H9 (cell line): ENCODE measurements around the gene UPF3A. TPM values are rescaled to one million over a fixed set of nuclear protein-coding genes. Genes with fewer than 3 reads are reported as not detected.

Experiments
- DNase-seq: peaks from one replicate; pipeline ENCODE4 v3.0.0-alpha.2; 2017
- H2AFZ ChIP-seq: one replicate; pipeline ENCODE4 v1.6.1; 2013; ENCODE audit warnings: mild to moderate bottlenecking, low read length, control low read depth, moderate library complexity
- H2AK5ac ChIP-seq: 2 replicates; pipeline ENCODE4 v1.6.1; 2013; ENCODE audit warnings: low read length, control low read depth, mixed read lengths; ENCODE audit not compliant: insufficient read length
- H2BK120ac ChIP-seq: one replicate; pipeline ENCODE4 v1.6.1; 2013; ENCODE audit warnings: low read depth, mild to moderate bottlenecking, low read length, control low read depth, inconsistent platforms; ENCODE audit not compliant: poor library complexity, severe bottlenecking
- H2BK12ac ChIP-seq: 2 replicates; pipeline ENCODE4 v1.6.1; 2013; ENCODE audit warnings: low read length, control low read depth, mixed read lengths, low read depth; ENCODE audit not compliant: insufficient read length
- H2BK15ac ChIP-seq: 2 replicates; pipeline ENCODE4 v1.6.1; 2013; ENCODE audit warnings: low read depth, low read length, control low read depth
- H2BK20ac ChIP-seq: one replicate; pipeline ENCODE4 v1.6.1; 2013; ENCODE audit warnings: low read depth, mild to moderate bottlenecking, low read length, control low read depth, inconsistent platforms; ENCODE audit not compliant: poor library complexity, severe bottlenecking
- H2BK5ac ChIP-seq: 2 replicates; pipeline ENCODE4 v1.6.1; 2013; ENCODE audit warnings: low read length, control low read depth, mixed read lengths; ENCODE audit not compliant: insufficient read length
- H3K14ac ChIP-seq: 2 replicates; pipeline ENCODE4 v1.6.1; 2013; ENCODE audit warnings: low read length, control low read depth; ENCODE audit not compliant: insufficient read depth
- H3K18ac ChIP-seq: 2 replicates; pipeline ENCODE4 v1.6.1; 2013; ENCODE audit warnings: low read depth, mild to moderate bottlenecking, mixed read lengths, low read length, control low read depth; ENCODE audit not compliant: insufficient read length
- H3K23ac ChIP-seq: 2 replicates; pipeline ENCODE4 v1.6.1; 2013; ENCODE audit warnings: low read length, control low read depth, mixed read lengths, low read depth; ENCODE audit not compliant: insufficient read length
- H3K23me2 ChIP-seq: 2 replicates; pipeline ENCODE4 v1.6.1; 2013; ENCODE audit warnings: low read depth, mild to moderate bottlenecking, mixed read lengths, low read length, control low read depth; ENCODE audit not compliant: insufficient read length, poor library complexity, severe bottlenecking
- H3K27ac ChIP-seq: 2 replicates; pipeline ENCODE4 v1.5.1; 2013; ENCODE audit warnings: low read length, control low read depth, mixed read lengths, low read depth; ENCODE audit not compliant: insufficient read length
- H3K27me3 ChIP-seq: 2 replicates; pipeline ENCODE4 v1.6.1; 2013; ENCODE audit warnings: low read length, control low read depth, inconsistent platforms; ENCODE audit not compliant: insufficient read depth
- H3K4ac ChIP-seq: 2 replicates; pipeline ENCODE4 v1.6.1; 2013; ENCODE audit warnings: low read depth, mild to moderate bottlenecking, control low read depth, inconsistent platforms, low read length, moderate library complexity
- H3K4me1 ChIP-seq: 2 replicates; pipeline ENCODE4 v1.6.1; 2013; ENCODE audit warnings: low read length, control low read depth, inconsistent platforms; ENCODE audit not compliant: insufficient read depth
- H3K4me2 ChIP-seq: 2 replicates; pipeline ENCODE4 v1.6.1; 2013; ENCODE audit warnings: low read length, control low read depth, mixed read lengths; ENCODE audit not compliant: insufficient read length, insufficient read depth
- H3K56ac ChIP-seq: 2 replicates; pipeline ENCODE4 v1.6.1; 2013; ENCODE audit warnings: low read depth, mild to moderate bottlenecking, mixed read lengths, low read length, control low read depth; ENCODE audit not compliant: insufficient read length
- H3K79me1 ChIP-seq: 2 replicates; pipeline ENCODE4 v1.6.1; 2013; ENCODE audit warnings: low read depth, mild to moderate bottlenecking, moderate library complexity, low read length, control low read depth, inconsistent platforms; ENCODE audit not compliant: insufficient read depth, poor library complexity, severe bottlenecking
- H3K79me2 ChIP-seq: 2 replicates; pipeline ENCODE4 v1.6.1; 2013; ENCODE audit warnings: low read length, control low read depth, inconsistent platforms; ENCODE audit not compliant: insufficient read depth
- H3K9ac ChIP-seq: 2 replicates; pipeline ENCODE4 v1.6.1; 2013; ENCODE audit warnings: low read length, control low read depth, mixed read lengths; ENCODE audit not compliant: insufficient read length; ENCODE audit errors: extremely low read depth
- H3K9me3 ChIP-seq: one replicate; pipeline ENCODE4 v1.6.1; 2013; ENCODE audit warnings: low read depth, low read length, inconsistent platforms; ENCODE audit not compliant: control insufficient read depth
- H3T11ph ChIP-seq: one replicate; pipeline ENCODE4 v1.6.1; 2013; ENCODE audit warnings: mild to moderate bottlenecking, low read length, control low read depth, inconsistent platforms
- H4K20me1 ChIP-seq: one replicate; pipeline ENCODE4 v1.6.1; 2013; ENCODE audit not compliant: control insufficient read depth, insufficient read length, insufficient read depth
- H4K5ac ChIP-seq: 2 replicates; pipeline ENCODE4 v1.6.1; 2013; ENCODE audit warnings: low read depth, mild to moderate bottlenecking, mixed read lengths, low read length, control low read depth; ENCODE audit not compliant: insufficient read length
- H4K8ac ChIP-seq: replicated peaks from 2 replicates; pipeline ENCODE4 v1.6.1; 2013; ENCODE audit warnings: low read length, control low read depth, mixed read lengths, low read depth; ENCODE audit not compliant: insufficient read length
- H4K91ac ChIP-seq: 2 replicates; pipeline ENCODE4 v1.6.1; 2013; ENCODE audit warnings: low read depth, mild to moderate bottlenecking, moderate library complexity, mixed read lengths, low read length, control low read depth; ENCODE audit not compliant: insufficient read length
- H3K27ac Mint-ChIP-seq, 3 experiments: 2 replicates in 2 of 3; 3 replicates in 1 of 3; pipeline ENCODE4 v1.8.0; 2020 to 2021; ENCODE audit warnings: mixed read lengths in 3 of 3, mild to moderate bottlenecking in 1 of 3, moderate library complexity in 1 of 3
- H3K27me3 Mint-ChIP-seq: 2 replicates; pipeline ENCODE4 v1.8.0; 2021; ENCODE audit warnings: low read depth, mild to moderate bottlenecking, moderate library complexity, mixed read lengths
- H3K36me3 Mint-ChIP-seq, 3 experiments: 2 replicates in 2 of 3; 3 replicates in 1 of 3; pipeline ENCODE4 v1.8.0; 2020 to 2021; ENCODE audit warnings: low read depth in 3 of 3, mixed read lengths in 3 of 3; ENCODE audit not compliant: insufficient read depth in 1 of 3
- H3K4me1 Mint-ChIP-seq, 2 experiments: 2 replicates each; pipeline ENCODE4 v1.8.0; 2020; ENCODE audit warnings: mixed read lengths in 2 of 2
- H3K4me3 Mint-ChIP-seq, 2 experiments: 2 replicates in 1 of 2; 3 replicates in 1 of 2; pipeline ENCODE4 v1.8.0; 2020 to 2021; ENCODE audit warnings: mild to moderate bottlenecking in 2 of 2, mixed read lengths in 2 of 2, moderate library complexity in 1 of 2
- H3K9me3 Mint-ChIP-seq, 2 experiments: 2 replicates in 1 of 2; 3 replicates in 1 of 2; pipeline ENCODE4 v1.8.0; 2020; ENCODE audit warnings: mild to moderate bottlenecking in 2 of 2, mixed read lengths in 2 of 2, moderate library complexity in 1 of 2
- CTCF ChIP-seq: fragments of 200-600 bp; sonication (generic); conservative IDR thresholded peaks from 3 replicates; pipeline ENCODE4 v1.8.0; 2021; ENCODE audit warnings: antibody characterized with exemption, mild to moderate bottlenecking
- WGBS: extraction: QIAGEN DNeasy Blood & Tissue Kit; methylation state at CpG from one replicate; pipeline ENCODE4 v1.1.7; 2013; ENCODE audit warnings: missing lambda C conversion rate, low lambda C conversion rate, mixed read lengths; ENCODE audit not compliant: insufficient read length; ENCODE audit errors: extremely low coverage; 5-methylcytosine and 5-hydroxymethylcytosine counted together
- total RNA-seq: library from RNA; stranded (reverse); gene quantifications from 2 replicates; pipeline ENCODE4 v1.2.1, GENCODE V29; 2021

UPF3A gene
- total RNA-seq, 1 experiment from 2014 or later = 81.8 TPM

- no peaks in the 10 kb centered on the region for H3K23me2 ChIP-seq
- TF ChIP-seq CTCF = no peak
- H3K4me2 ChIP-seq = no peak overlapping the region
- H3K4ac ChIP-seq = no peak overlapping the region
- no peaks in the 10 kb centered on the region; the same call in 1 of the 2 replicates for H3K27me3 Mint-ChIP-seq
- no peaks in the 10 kb centered on the region for H3K9me3 Mint-ChIP-seq
- no peaks in the 10 kb centered on the region for H4K20me1 ChIP-seq
- no peaks in the 10 kb centered on the region for H3K4me1 ChIP-seq
- H2BK20ac ChIP-seq = no peak overlapping the region
- H3K9ac ChIP-seq = no peak overlapping the region
- no peak overlapping the region for H4K5ac ChIP-seq
- no peak overlapping the region for H3K27ac ChIP-seq
- H3K79me2 ChIP-seq = no peaks in the 10 kb centered on the region
- H4K8ac ChIP-seq = no peak overlapping the region
- H2BK12ac ChIP-seq = no peak overlapping the region
- H3T11ph ChIP-seq = no peak overlapping the region
- no peak overlapping the region for H3K23ac ChIP-seq
- no peaks in the 10 kb centered on the region for H3K27me3 ChIP-seq
- WGBS = no CpG with 5 or more reads among the region's 7 CpGs
- peaks cover 43 to 87% (median 78%) of the 10 kb centered on the region in 3 experiments; a peak in 6 of 7 replicates for H3K36me3 Mint-ChIP-seq
- no peaks in the 10 kb centered on the region for H3K9me3 ChIP-seq
- no peak overlapping the region for H2AFZ ChIP-seq
- H3K27ac Mint-ChIP-seq = no peak overlapping the region; a peak in 1 of 7 replicates
- no peak overlapping the region for H2AK5ac ChIP-seq
- H3K56ac ChIP-seq = no peak overlapping the region
- DNase-seq = no peak
- no peak overlapping the region for H3K4me3 Mint-ChIP-seq
- H4K91ac ChIP-seq = no peak overlapping the region
- no peak overlapping the region for H3K18ac ChIP-seq
- no peak overlapping the region for H2BK120ac ChIP-seq
- no peak overlapping the region for H2BK15ac ChIP-seq
- H2BK5ac ChIP-seq = no peak overlapping the region
- no peaks in the 10 kb centered on the region for H3K79me1 ChIP-seq
- H3K4me1 Mint-ChIP-seq = peaks cover 22 to 24% of the 10 kb centered on the region in 2 experiments
- H3K14ac ChIP-seq = no peak overlapping the region
Measured at GRCh38 chr13:114259374-114259773, 22.0 kb upstream of the UPF3A start.
